Peyer's patch (tissue), 4 donors: Measurements from ENCODE around the gene C3orf33. TPM values are rescaled to one million over a fixed set of nuclear protein-coding genes. Genes with fewer than 3 reads are reported as not detected.

Experiments used
- DNase-seq, 3 donors: peaks; one replicate each; pipeline ENCODE4 v3.0.0-alpha.2; 2017 to 2019
- H3K27ac ChIP-seq, 4 donors: fragments of 200-600 bp; sonication (generic); one replicate each; pipeline ENCODE4 v1.5.1; 2016 to 2019
- H3K27me3 ChIP-seq, 2 donors: fragments of 200-600 bp; sonication (generic); one replicate each; pipeline ENCODE4 v1.5.1; 2019
- H3K36me3 ChIP-seq, 3 donors: fragments of 200-600 bp; sonication (generic); one replicate each; pipeline ENCODE4 v1.5.1; 2016 to 2019
- H3K4me1 ChIP-seq, 4 donors: fragments of 200-600 bp; sonication (generic); one replicate each; pipeline ENCODE4 v1.5.1; 2016 to 2019
- H3K4me3 ChIP-seq, 4 donors: fragments of 200-600 bp; sonication (generic); 1 replicate in 3 of 4; 2 replicates in 1 of 4; pipeline ENCODE4 v1.5.1; 2016 to 2019; ENCODE audit warnings: mild to moderate bottlenecking in 1 of 4
- H3K9me3 ChIP-seq, 4 donors: fragments of 200-600 bp; sonication (generic); one replicate each; pipeline ENCODE4 v1.5.1; 2016 to 2019; ENCODE audit warnings: mild to moderate bottlenecking in 1 of 4
- POLR2A ChIP-seq, 2 donors: fragments of 450-650 bp; IDR thresholded peaks; one replicate each; pipeline ENCODE4 v1.5.1; 2017; ENCODE audit warnings: antibody characterized with exemption in 2 of 2, mild to moderate bottlenecking in 2 of 2, moderate library complexity in 2 of 2
- total RNA-seq, 4 donors: library from RNA; depleted of rRNA; stranded (reverse); fragments of >200 nt; gene quantifications; one replicate each; pipeline ENCODE4 v1.1.0, GENCODE V29; 2016
- TF ChIP-seq, protein P1 (sequence below), 6 experiments: fragments of 450-650 bp in 4 of 6; fragments of 200-600 bp in 2 of 6; sonication (generic) in 1 of 6; IDR thresholded peaks; one replicate each; pipeline ENCODE4 v1.5.1; 2017 to 2019; ENCODE audit warnings: antibody characterized with exemption in 6 of 6, mild to moderate bottlenecking in 3 of 6, moderate library complexity in 1 of 6

The C3orf33 gene
- total RNA-seq, 4 donors from 2014 or later: 1.9 to 5.8 (median 3.9) TPM; not detected in 1

GRCh38 chr3:155741603-155742002 lies 64.5 kb downstream of the C3orf33 start:
- TF ChIP-seq POLR2A (IDR thresholded peaks at IDR 0.05): no peak
- TF ChIP-seq, protein P1, sequence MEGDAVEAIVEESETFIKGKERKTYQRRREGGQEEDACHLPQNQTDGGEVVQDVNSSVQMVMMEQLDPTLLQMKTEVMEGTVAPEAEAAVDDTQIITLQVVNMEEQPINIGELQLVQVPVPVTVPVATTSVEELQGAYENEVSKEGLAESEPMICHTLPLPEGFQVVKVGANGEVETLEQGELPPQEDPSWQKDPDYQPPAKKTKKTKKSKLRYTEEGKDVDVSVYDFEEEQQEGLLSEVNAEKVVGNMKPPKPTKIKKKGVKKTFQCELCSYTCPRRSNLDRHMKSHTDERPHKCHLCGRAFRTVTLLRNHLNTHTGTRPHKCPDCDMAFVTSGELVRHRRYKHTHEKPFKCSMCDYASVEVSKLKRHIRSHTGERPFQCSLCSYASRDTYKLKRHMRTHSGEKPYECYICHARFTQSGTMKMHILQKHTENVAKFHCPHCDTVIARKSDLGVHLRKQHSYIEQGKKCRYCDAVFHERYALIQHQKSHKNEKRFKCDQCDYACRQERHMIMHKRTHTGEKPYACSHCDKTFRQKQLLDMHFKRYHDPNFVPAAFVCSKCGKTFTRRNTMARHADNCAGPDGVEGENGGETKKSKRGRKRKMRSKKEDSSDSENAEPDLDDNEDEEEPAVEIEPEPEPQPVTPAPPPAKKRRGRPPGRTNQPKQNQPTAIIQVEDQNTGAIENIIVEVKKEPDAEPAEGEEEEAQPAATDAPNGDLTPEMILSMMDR (IDR thresholded peaks at IDR 0.05): no peak
- no peak for DNase-seq
- no peak overlapping the region for H3K27ac ChIP-seq
- H3K4me3 ChIP-seq: no peak overlapping the region
- no peaks in the 10 kb centered on the region for H3K36me3 ChIP-seq
- no peaks in the 10 kb centered on the region for H3K9me3 ChIP-seq
- H3K27me3 ChIP-seq: no peaks in the 10 kb centered on the region
- H3K4me1 ChIP-seq: peaks cover 0 to 9% (median 0%) of the 10 kb centered on the region in 4 donors

DNA sequence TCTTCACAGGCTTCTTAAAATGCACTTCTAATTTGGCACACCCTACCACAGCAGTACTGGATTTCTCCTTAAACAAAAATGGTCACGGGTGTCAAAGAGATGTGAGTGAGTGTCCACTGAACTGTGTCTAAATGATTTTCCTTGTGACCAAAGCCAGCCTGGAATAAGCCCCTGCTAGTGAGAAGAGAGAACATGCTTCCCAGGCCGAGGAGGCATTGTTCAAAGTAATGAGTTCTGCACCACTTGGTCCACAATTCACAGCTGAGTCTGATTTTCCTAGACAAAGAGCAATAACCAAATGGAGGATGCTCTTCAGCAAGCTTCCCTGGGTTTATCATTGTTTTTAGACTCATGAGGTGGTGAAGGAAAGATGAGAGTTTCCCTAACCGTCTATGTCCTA lies 65.0 kb downstream of the C3orf33 start:
- no peak overlapping the region for H3K27ac ChIP-seq
- no peak overlapping the region for H3K4me3 ChIP-seq
- no peaks in the 10 kb centered on the region for H3K36me3 ChIP-seq
- peaks cover 0 to 9% (median 0%) of the 10 kb centered on the region in 4 donors for H3K4me1 ChIP-seq
- TF ChIP-seq, protein P1 (IDR thresholded peaks at IDR 0.05): no peak
- TF ChIP-seq POLR2A (IDR thresholded peaks at IDR 0.05): no peak
- no peaks in the 10 kb centered on the region for H3K9me3 ChIP-seq
- no peaks in the 10 kb centered on the region for H3K27me3 ChIP-seq
- no peak for DNase-seq

GRCh38 chr3:155739154-155739553 lies 66.9 kb downstream of the C3orf33 start:
- TF ChIP-seq, protein P1 (IDR thresholded peaks at IDR 0.05): no peak
- no peak for TF ChIP-seq POLR2A (IDR thresholded peaks at IDR 0.05)
- Histone ChIP-seq H3K27me3 (no peaks in the 10 kb centered on the region), H3K9me3 (no peaks in the 10 kb centered on the region), H3K27ac (no peak overlapping the region), H3K4me3 (no peak overlapping the region), H3K36me3 (no peaks in the 10 kb centered on the region), H3K4me1 (peaks cover 0 to 9% (median 0%) of the 10 kb centered on the region in 4 donors)
- DNase-seq: no peak

GRCh38 chr3:155738580-155739076 lies 67.5 kb downstream of the C3orf33 start:
- Histone ChIP-seq H3K4me3 (peak overlapping the region in 2 of 4 donors; percentile 38 to 42), H3K27ac (peak overlapping the region in 3 of 4 donors; percentile 58 to 87 (median 82)), H3K4me1 (peaks cover 0 to 9% (median 0%) of the 10 kb centered on the region in 4 donors), H3K36me3 (no peaks in the 10 kb centered on the region), H3K27me3 (no peaks in the 10 kb centered on the region), H3K9me3 (no peaks in the 10 kb centered on the region)
- DNase-seq: no peak
- no peak for TF ChIP-seq POLR2A (IDR thresholded peaks at IDR 0.05)
- TF ChIP-seq, protein P1 (IDR thresholded peaks at IDR 0.05): no peak

- DNase-seq: peak in 2 of 3 donors; percentile 53 to 79
- peak overlapping the region in 3 of 4 donors; percentile 58 to 87 (median 82) for H3K27ac ChIP-seq
- peak; percentile 76 to 90 for TF ChIP-seq POLR2A (IDR thresholded peaks at IDR 0.05)
- TF ChIP-seq, protein P1 (IDR thresholded peaks at IDR 0.05): peak in 1 of 6 experiments; percentile 13
- no peaks in the 10 kb centered on the region for H3K36me3 ChIP-seq
- peaks cover 0 to 9% (median 0%) of the 10 kb centered on the region in 4 donors for H3K4me1 ChIP-seq
- H3K27me3 ChIP-seq: no peaks in the 10 kb centered on the region
- H3K4me3 ChIP-seq: peak overlapping the region in 2 of 4 donors; percentile 42 to 43
- no peaks in the 10 kb centered on the region for H3K9me3 ChIP-seq
Observed at GRCh38 chr3:155737844-155738460, 68.1 kb downstream of the C3orf33 start.
